Trophoblast cell (in vitro differentiated cells and primary cell): ENCODE results near the gene MARK4.

Experiments
- DNase-seq, 2 donors: peaks; one replicate each; pipeline ENCODE4 v3.0.0-alpha.2; 2016
- H2AFZ ChIP-seq: 2 replicates; pipeline ENCODE4 v1.6.1; 2013; ENCODE audit warnings: low read length, moderate library complexity, mild to moderate bottlenecking; ENCODE audit not compliant: insufficient read depth, poor library complexity
- H2AK5ac ChIP-seq: 2 replicates; pipeline ENCODE4 v1.6.1; 2013; ENCODE audit warnings: mild to moderate bottlenecking, low read length
- H2BK120ac ChIP-seq: 2 replicates; pipeline ENCODE4 v1.6.1; 2013; ENCODE audit warnings: low read length, mild to moderate bottlenecking, moderate library complexity; ENCODE audit not compliant: insufficient read depth, poor library complexity
- H2BK12ac ChIP-seq: 2 replicates; pipeline ENCODE4 v1.6.1; 2013; ENCODE audit warnings: mild to moderate bottlenecking, low read length, moderate library complexity
- H2BK5ac ChIP-seq: 2 replicates; pipeline ENCODE4 v1.6.1; 2013; ENCODE audit warnings: low read length, low read depth, moderate library complexity, mild to moderate bottlenecking; ENCODE audit not compliant: poor library complexity
- H3K14ac ChIP-seq: 2 replicates; pipeline ENCODE4 v1.6.1; 2013; ENCODE audit warnings: mild to moderate bottlenecking, low read length
- H3K18ac ChIP-seq: 2 replicates; pipeline ENCODE4 v1.6.1; 2013; ENCODE audit warnings: mild to moderate bottlenecking, low read length
- H3K23ac ChIP-seq: 2 replicates; pipeline ENCODE4 v1.6.1; 2013; ENCODE audit warnings: low read length
- H3K27ac ChIP-seq: 2 replicates; pipeline ENCODE4 v1.5.1; 2013; ENCODE audit warnings: low read depth, mild to moderate bottlenecking, inconsistent platforms, low read length, moderate library complexity
- H3K27me3 ChIP-seq: 2 replicates; pipeline ENCODE4 v1.6.1; 2013; ENCODE audit warnings: inconsistent platforms, mild to moderate bottlenecking, low read length, moderate library complexity; ENCODE audit not compliant: insufficient read depth
- H3K36me3 ChIP-seq, 2 experiments: 1 replicate in 1 of 2; 2 replicates in 1 of 2; pipeline ENCODE4 v1.6.1; 2013; ENCODE audit warnings: low read length in 2 of 2, mild to moderate bottlenecking in 2 of 2, moderate library complexity in 1 of 2; ENCODE audit not compliant: insufficient read depth in 2 of 2, control insufficient read depth in 1 of 2
- H3K4ac ChIP-seq: 2 replicates; pipeline ENCODE4 v1.6.1; 2013; ENCODE audit warnings: low read depth, mild to moderate bottlenecking, low read length, moderate library complexity
- H3K4me1 ChIP-seq, 2 experiments: 1 replicate in 1 of 2; 2 replicates in 1 of 2; pipeline ENCODE4 v1.6.1; 2013; ENCODE audit warnings: low read length in 2 of 2, mild to moderate bottlenecking in 2 of 2, moderate library complexity in 1 of 2; ENCODE audit not compliant: insufficient read depth in 2 of 2, control insufficient read depth in 1 of 2
- H3K4me2 ChIP-seq: 2 replicates; pipeline ENCODE4 v1.6.1; 2013; ENCODE audit warnings: inconsistent platforms, mild to moderate bottlenecking, low read length, moderate library complexity
- H3K4me3 ChIP-seq: 2 replicates; pipeline ENCODE4 v1.5.1; 2013; ENCODE audit warnings: mild to moderate bottlenecking, low read depth, low read length, inconsistent platforms
- H3K79me1 ChIP-seq: one replicate; pipeline ENCODE4 v1.6.1; 2013; ENCODE audit warnings: low read length
- H3K79me2 ChIP-seq: 2 replicates; pipeline ENCODE4 v1.6.1; 2013; ENCODE audit warnings: low read length, mild to moderate bottlenecking; ENCODE audit not compliant: control insufficient read depth, insufficient read depth, poor library complexity
- H3K9ac ChIP-seq: 2 replicates; pipeline ENCODE4 v1.6.1; 2013; ENCODE audit warnings: mild to moderate bottlenecking, low read length
- H3K9me3 ChIP-seq: 2 replicates; pipeline ENCODE4 v1.6.1; 2013; ENCODE audit warnings: low read depth, mild to moderate bottlenecking, control low read depth, inconsistent platforms, low read length; ENCODE audit not compliant: insufficient read depth
- H4K12ac ChIP-seq: 2 replicates; pipeline ENCODE4 v1.6.1; 2013; ENCODE audit warnings: low read depth, mild to moderate bottlenecking, low read length, moderate library complexity
- H4K8ac ChIP-seq: 2 replicates; pipeline ENCODE4 v1.6.1; 2013; ENCODE audit warnings: low read depth, mild to moderate bottlenecking, low read length, moderate library complexity
- H4K91ac ChIP-seq: one replicate; pipeline ENCODE4 v1.6.1; 2013; ENCODE audit warnings: low read depth, mild to moderate bottlenecking, low read length, moderate library complexity
- WGBS: extraction: QIAGEN DNeasy Blood & Tissue Kit; methylation state at CpG from one replicate; pipeline ENCODE4 v1.1.7; 2013; ENCODE audit warnings: missing lambda C conversion rate; ENCODE audit not compliant: insufficient read length, insufficient coverage; ENCODE audit errors: extremely low coverage; 5-methylcytosine and 5-hydroxymethylcytosine counted together

The MARK4 gene

DNA sequence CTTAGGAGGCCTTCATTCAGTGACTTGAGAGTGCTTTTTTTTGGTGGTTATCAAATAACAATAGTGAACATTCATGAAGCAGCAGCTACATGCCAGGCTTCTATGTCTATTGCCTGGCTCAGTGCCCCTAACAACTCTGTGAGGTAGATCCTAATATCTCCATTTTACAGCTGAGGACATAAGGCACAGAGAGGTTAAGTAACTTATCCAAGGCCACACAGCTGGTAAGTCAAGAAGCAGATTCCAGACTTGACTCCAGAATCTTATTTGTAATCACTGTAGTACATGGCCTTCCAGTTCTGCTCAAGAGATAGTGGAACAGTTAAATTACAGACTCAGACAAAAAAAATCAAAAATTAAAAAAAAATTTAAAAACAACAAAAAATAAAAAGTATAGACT is 44.8 kb downstream of the MARK4 start:
- Histone ChIP-seq H2BK12ac (no peak overlapping the region), H4K12ac (no peak overlapping the region), H3K9ac (no peak overlapping the region), H3K4me1 (no peaks in the 10 kb centered on the region), H3K79me2 (no peaks in the 10 kb centered on the region), H3K27ac (no peak overlapping the region), H3K4me3 (no peak overlapping the region), H2AFZ (no peak overlapping the region), H3K23ac (no peak overlapping the region), H2BK5ac (no peak overlapping the region), H3K4me2 (no peak overlapping the region), H3K36me3 (peaks cover 43% of the 10 kb centered on the region in 2 experiments), H3K79me1 (no peaks in the 10 kb centered on the region), H3K9me3 (peaks cover 4% of the 10 kb centered on the region), H3K14ac (no peak overlapping the region), H4K8ac (no peak overlapping the region), H3K27me3 (no peaks in the 10 kb centered on the region), H2BK120ac (no peak overlapping the region), H2AK5ac (no peak overlapping the region), H3K4ac (no peak overlapping the region), H3K18ac (no peak overlapping the region), H4K91ac (no peak overlapping the region)
- no peak for DNase-seq

DNA sequence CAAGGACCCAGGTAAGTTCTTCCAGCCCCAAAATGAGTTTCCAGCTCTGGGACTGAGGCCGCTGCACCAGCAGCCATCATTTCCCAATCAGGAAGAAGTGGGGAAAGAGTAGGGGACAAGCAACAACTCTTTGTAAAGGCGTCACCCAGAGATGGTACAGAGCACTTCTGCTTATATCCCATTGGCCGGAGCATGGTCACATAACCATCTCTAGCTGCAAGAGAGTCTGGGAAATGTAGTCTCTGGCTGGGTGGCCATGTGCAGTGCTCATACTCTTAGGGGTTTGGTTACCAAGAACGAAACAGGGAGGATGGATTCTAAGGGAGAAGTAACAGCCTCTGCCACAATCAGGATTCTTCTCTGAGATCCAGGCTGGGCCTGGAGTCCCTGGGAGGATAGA is 45.3 kb downstream of the MARK4 start:
- H4K91ac ChIP-seq = no peak overlapping the region
- H3K79me1 ChIP-seq = no peaks in the 10 kb centered on the region
- H2BK120ac ChIP-seq = no peak overlapping the region
- peaks cover 39% of the 10 kb centered on the region in 2 experiments for H3K36me3 ChIP-seq
- H3K4ac ChIP-seq = no peak overlapping the region
- no peak overlapping the region for H3K27ac ChIP-seq
- H4K12ac ChIP-seq = no peak overlapping the region
- H3K23ac ChIP-seq = no peak overlapping the region
- WGBS = no CpG with 5 or more reads among the region's 4 CpGs
- H3K79me2 ChIP-seq = no peaks in the 10 kb centered on the region
- no peak overlapping the region for H3K4me2 ChIP-seq
- H3K9ac ChIP-seq = no peak overlapping the region
- H3K18ac ChIP-seq = no peak overlapping the region
- DNase-seq = no peak
- no peak overlapping the region for H3K4me3 ChIP-seq
- no peak overlapping the region for H2AFZ ChIP-seq
- no peak overlapping the region for H3K14ac ChIP-seq
- H2BK5ac ChIP-seq = no peak overlapping the region
- H3K9me3 ChIP-seq = peaks cover 4% of the 10 kb centered on the region
- H4K8ac ChIP-seq = no peak overlapping the region
- H3K4me1 ChIP-seq = no peaks in the 10 kb centered on the region
- H3K27me3 ChIP-seq = no peaks in the 10 kb centered on the region
- no peak overlapping the region for H2AK5ac ChIP-seq
- no peak overlapping the region for H2BK12ac ChIP-seq

- Histone ChIP-seq H3K36me3 (peaks cover 32 to 40% of the 10 kb centered on the region in 2 experiments), H3K23ac (no peak overlapping the region), H2AFZ (no peak overlapping the region), H2BK120ac (no peak overlapping the region), H3K79me2 (no peaks in the 10 kb centered on the region), H2BK12ac (no peak overlapping the region), H3K4me1 (no peaks in the 10 kb centered on the region), H3K4ac (no peak overlapping the region), H3K18ac (no peak overlapping the region), H4K12ac (no peak overlapping the region), H3K9me3 (peaks cover 2% of the 10 kb centered on the region), H3K9ac (no peak overlapping the region), H3K27ac (no peak overlapping the region), H3K79me1 (no peaks in the 10 kb centered on the region), H3K27me3 (no peaks in the 10 kb centered on the region), H2BK5ac (no peak overlapping the region), H3K4me2 (no peak overlapping the region), H3K4me3 (no peak overlapping the region), H3K14ac (no peak overlapping the region), H2AK5ac (no peak overlapping the region), H4K91ac (no peak overlapping the region), H4K8ac (no peak overlapping the region)
- no peak for DNase-seq
- no CpG with 5 or more reads among the region's 18 CpGs for WGBS
Observed at GRCh38 chr19:45297674-45298073, 46.6 kb downstream of the MARK4 start.

DNA sequence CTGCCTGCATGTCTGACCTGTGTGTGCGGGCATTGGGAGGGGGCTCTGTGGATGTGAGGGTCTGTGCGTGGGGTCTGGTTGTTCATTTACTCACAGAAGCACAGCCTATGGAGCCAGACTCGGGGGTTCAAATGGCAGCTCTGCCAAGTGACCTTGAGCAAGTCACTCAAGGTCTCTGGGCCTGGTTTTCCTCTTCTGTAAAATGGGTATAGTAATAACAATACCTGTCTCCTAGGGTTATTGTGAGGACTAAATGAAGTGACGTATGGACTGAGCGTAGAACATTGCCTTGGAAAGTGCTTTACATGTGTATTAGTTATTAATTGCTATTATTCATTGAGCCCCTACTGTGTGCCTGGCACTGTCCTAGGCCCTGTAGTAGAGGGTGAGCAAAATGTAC is 47.2 kb downstream of the MARK4 start:
- no CpG with 5 or more reads among the region's 5 CpGs for WGBS
- Histone ChIP-seq H3K23ac (no peak overlapping the region), H3K27ac (no peak overlapping the region)

More for the DNA sequence above, 47.2 kb downstream of the MARK4 start:
- H2BK5ac ChIP-seq = no peak overlapping the region
- no peak overlapping the region for H2AK5ac ChIP-seq
- peaks cover 2% of the 10 kb centered on the region for H3K9me3 ChIP-seq
- no peak overlapping the region for H2BK12ac ChIP-seq
- H4K12ac ChIP-seq = no peak overlapping the region
- H2BK120ac ChIP-seq = no peak overlapping the region
- H4K91ac ChIP-seq = no peak overlapping the region
- no peaks in the 10 kb centered on the region for H3K4me1 ChIP-seq
- H3K14ac ChIP-seq = no peak overlapping the region
- no peak overlapping the region for H3K18ac ChIP-seq
- no peaks in the 10 kb centered on the region for H3K79me2 ChIP-seq
- H2AFZ ChIP-seq = no peak overlapping the region
- no peak overlapping the region for H4K8ac ChIP-seq
- no peak overlapping the region for H3K4ac ChIP-seq
- H3K36me3 ChIP-seq = peaks cover 32 to 42% of the 10 kb centered on the region in 2 experiments
- no peaks in the 10 kb centered on the region for H3K79me1 ChIP-seq
- no peak overlapping the region for H3K9ac ChIP-seq
- no peak overlapping the region for H3K4me2 ChIP-seq
- H3K27me3 ChIP-seq = no peaks in the 10 kb centered on the region
- no peak for DNase-seq
- no peak overlapping the region for H3K4me3 ChIP-seq
